Fibroblast of skin of right quadriceps (primary cell): Measurements from ENCODE around the gene KRTAP5-3.
"Not testable (repeated sequence)": the region's sequence is repeated elsewhere in the genome, so short reads cannot be mapped to it uniquely, and the experiment has no call there.

ENCODE experiments used
- DNase-seq: peaks from one replicate; pipeline ENCODE4 v3.0.0-alpha.2; 2013

The KRTAP5-3 gene

GRCh38 chr11:1575756-1576155 is 32.5 kb downstream of the KRTAP5-3 start:
- DNase-seq = not testable (repeated sequence)

- no peak for DNase-seq
Observed at GRCh38 chr11:1574933-1575242, 33.4 kb downstream of the KRTAP5-3 start.

GRCh38 chr11:1574238-1574932 is 33.9 kb downstream of the KRTAP5-3 start:
- peak; percentile 23 for DNase-seq

- DNase-seq = no peak
Observed at GRCh38 chr11:1573903-1574237, 34.4 kb downstream of the KRTAP5-3 start.

- DNase-seq = no peak
Observed at GRCh38 chr11:1573077-1573902, 35.0 kb downstream of the KRTAP5-3 start.

- DNase-seq = peak; percentile 82
Observed at GRCh38 chr11:1572197-1573076, 35.8 kb downstream of the KRTAP5-3 start, which contains the start of gene DUSP8. Gene DUSP8, minus strand, starts transcription at chr11:1572271. Its CDS starts 6,445 bp downstream, at chr11:1565826.

GRCh38 chr11:1571760-1572196 is 36.5 kb downstream of the KRTAP5-3 start:
- no peak for DNase-seq

GRCh38 chr11:1570896-1571759 is 37.1 kb downstream of the KRTAP5-3 start:
- DNase-seq = peak; percentile 43

GRCh38 chr11:1570531-1570895 is 37.8 kb downstream of the KRTAP5-3 start:
- no peak for DNase-seq

- DNase-seq = no peak
Observed at GRCh38 chr11:1570001-1570453, 38.2 kb downstream of the KRTAP5-3 start.

- no peak for DNase-seq
Observed at GRCh38 chr11:1569251-1569780, 38.9 kb downstream of the KRTAP5-3 start.

- DNase-seq = no peak
Observed at GRCh38 chr11:1568441-1568911, 39.8 kb downstream of the KRTAP5-3 start.

- no peak for DNase-seq
Observed at GRCh38 chr11:1567721-1568100, 40.6 kb downstream of the KRTAP5-3 start.

GRCh38 chr11:1567052-1567720 is 41.1 kb downstream of the KRTAP5-3 start:
- DNase-seq = no peak

GRCh38 chr11:1566381-1567051 is 41.7 kb downstream of the KRTAP5-3 start:
- no peak for DNase-seq

GRCh38 chr11:1565904-1566247 is 42.4 kb downstream of the KRTAP5-3 start:
- DNase-seq = no peak

GRCh38 chr11:1565173-1565903 is 42.9 kb downstream of the KRTAP5-3 start:
- DNase-seq = no peak

GRCh38 chr11:1564535-1565172 is 43.6 kb downstream of the KRTAP5-3 start:
- DNase-seq = peak; percentile 86

GRCh38 chr11:1563697-1564534 is 44.3 kb downstream of the KRTAP5-3 start:
- no peak for DNase-seq
